HG03139 (cell line): ENCODE measurements around the gene GARIN5A.
"Not testable (repeated sequence)": the region's sequence is repeated elsewhere in the genome, so short reads cannot be mapped to it uniquely, and the experiment has no call there.

Source experiments
- ATAC-seq: cut with Tn5 transposase; IDR thresholded peaks from one replicate; pipeline ENCODE4 v1.9.1; 2021; ENCODE audit not compliant: unreplicated experiment

The GARIN5A gene

GRCh38 chr19:50465986-50466705 is 10.5 kb downstream of the GARIN5A start:
- no peak for ATAC-seq

GRCh38 chr19:50465000-50465399 is 11.6 kb downstream of the GARIN5A start:
- no peak for ATAC-seq

DNA sequence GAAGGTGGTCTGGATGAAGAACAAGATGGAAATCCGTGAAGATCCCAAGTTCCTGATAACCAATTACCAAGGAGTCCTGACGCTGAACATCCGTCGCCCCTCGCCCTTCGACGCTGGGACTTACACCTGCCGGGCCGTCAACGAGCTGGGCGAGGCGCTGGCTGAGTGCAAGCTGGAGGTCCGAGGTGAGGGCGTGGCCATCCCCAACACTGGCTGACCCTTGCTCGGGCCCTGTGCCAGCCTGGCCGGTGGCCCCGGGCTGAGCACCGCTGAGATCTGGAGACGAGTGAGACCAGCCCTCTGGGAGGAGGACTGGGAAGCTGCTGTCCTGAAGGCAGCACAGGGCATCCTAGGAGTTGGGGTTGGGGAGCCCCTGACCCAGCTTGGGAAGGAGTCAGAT is 12.3 kb downstream of the GARIN5A start:
- no peak for ATAC-seq

DNA sequence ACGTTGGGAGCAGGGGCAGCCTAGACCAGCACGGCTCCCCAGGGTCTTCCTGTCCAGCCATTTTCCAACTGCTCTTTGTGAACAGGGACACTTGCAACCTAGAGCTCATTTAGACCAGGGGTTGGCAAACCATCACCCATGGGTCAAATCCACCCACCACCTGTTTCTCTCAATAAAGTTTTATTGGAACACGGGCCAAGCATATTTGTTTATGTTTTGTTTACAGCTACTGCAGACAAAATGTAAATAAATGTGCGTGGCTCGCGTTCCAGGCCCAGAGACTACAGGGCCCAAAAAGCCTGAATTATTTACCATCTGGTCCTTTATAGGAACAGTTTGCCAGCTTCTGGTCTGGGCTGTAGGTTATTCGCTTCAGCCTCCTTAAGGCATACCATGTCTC is 13.7 kb downstream of the GARIN5A start:
- no peak for ATAC-seq

- no peak for ATAC-seq
Observed at GRCh38 chr19:50461066-50461875, 15.4 kb downstream of the GARIN5A start.

GRCh38 chr19:50460161-50460765 is 16.4 kb downstream of the GARIN5A start:
- peak; percentile 67 for ATAC-seq

DNA sequence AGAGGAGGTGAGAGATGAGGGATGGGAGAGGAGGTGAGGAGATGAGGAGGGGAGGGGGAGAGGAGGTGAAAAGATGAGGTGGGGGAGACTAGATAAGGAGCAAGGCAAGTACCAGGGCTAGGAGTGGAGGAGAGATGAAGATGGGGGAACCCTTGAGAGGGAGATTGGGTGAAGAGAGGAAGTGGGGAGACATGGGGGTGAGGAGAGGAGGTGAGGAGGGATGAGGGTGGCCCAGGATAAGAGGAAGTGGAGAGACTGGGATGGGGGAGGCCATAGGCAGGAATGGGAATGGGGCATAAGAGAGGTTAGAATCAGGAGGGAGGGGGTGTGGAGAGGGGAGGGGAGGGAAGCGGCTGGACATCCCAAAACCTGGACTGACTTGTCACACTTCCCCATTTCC is 17.0 kb downstream of the GARIN5A start:
- ATAC-seq, result no peak

DNA sequence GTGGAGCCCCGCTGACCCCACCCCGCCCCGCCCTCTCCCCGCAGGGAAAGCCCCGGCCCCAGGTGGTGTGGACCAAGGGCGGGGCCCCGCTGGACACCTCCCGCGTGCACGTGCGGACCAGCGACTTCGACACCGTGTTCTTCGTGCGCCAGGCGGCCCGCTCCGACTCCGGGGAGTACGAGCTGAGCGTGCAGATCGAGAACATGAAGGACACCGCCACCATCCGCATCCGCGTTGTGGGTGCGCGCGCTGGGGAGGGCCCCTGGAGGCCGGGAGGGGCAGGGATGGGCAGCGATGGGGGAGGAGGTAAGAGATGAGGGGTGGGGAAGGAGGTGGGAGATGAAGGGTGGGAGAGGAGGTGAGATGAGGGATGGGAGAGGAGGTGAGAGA is 17.6 kb downstream of the GARIN5A start:
- ATAC-seq, result no peak

GRCh38 chr19:50458396-50459066 is 18.1 kb downstream of the GARIN5A start:
- no peak for ATAC-seq

GRCh38 chr19:50457300-50457699 is 19.3 kb downstream of the GARIN5A start:
- no peak for ATAC-seq

GRCh38 chr19:50455992-50456391 is 20.7 kb downstream of the GARIN5A start:
- ATAC-seq, result no peak

DNA sequence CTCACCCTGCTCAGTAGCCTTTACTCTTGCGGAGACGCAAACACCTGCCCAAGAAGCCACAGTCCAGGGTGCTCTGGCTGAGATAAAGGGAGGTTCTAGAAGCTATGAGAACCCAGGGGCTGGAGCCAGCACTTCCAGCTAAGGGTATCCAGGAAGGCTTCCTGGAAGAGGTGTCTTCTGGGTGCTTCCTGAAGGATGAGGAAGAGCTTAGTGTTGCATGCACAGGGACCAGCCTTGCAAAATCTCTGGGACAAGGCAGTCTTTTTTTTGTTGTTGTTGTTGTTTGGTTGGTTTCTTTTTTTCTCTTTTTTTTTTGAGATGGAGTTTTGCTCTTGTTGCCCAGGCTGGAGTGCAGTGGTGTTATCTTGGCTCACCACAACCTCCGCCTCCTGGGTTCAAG is 23.4 kb downstream of the GARIN5A start:
- ATAC-seq, result no peak

- no peak for ATAC-seq
Observed at GRCh38 chr19:50451223-50451534, 25.5 kb downstream of the GARIN5A start.

DNA sequence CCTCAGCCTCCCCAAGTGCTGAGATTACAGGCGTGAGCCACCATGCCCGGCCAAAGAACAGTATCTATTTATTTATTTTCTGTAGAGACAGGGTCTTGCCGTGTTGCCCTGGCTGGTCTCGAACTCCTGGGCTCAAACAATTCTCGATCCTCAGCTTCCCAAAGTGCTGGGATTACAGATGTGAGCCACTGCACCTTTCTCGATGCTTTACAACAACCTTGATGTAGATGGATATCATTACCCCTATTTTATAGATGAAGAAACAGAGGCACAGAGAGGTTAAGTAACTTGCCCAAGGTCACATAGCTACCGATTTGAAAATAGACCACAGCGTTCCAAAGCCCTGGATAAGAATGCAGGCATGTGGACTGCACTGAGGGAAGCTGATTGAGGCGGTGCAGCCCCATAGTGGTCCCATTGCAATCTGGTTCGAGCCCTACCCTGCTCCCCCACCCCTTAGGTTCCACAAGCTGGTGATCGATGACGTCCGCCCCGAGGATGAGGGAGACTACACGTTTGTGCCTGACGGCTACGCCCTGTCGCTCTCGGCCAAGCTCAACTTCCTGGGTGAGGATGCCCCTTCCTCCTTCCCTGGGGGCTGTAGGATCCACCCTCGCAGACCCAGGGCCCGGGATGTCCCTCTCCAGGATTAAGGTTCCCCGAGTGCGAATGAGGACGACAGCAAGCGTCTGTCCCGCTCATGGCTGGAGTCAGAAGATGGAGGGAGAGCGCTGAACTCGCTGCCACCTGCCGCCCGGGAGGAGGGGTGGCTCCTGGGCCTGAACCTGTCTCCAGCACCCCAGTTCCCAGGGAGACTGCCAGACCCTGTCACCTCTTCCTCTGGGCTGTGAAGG is 26.1 kb downstream of the GARIN5A start:
- no peak for ATAC-seq

DNA sequence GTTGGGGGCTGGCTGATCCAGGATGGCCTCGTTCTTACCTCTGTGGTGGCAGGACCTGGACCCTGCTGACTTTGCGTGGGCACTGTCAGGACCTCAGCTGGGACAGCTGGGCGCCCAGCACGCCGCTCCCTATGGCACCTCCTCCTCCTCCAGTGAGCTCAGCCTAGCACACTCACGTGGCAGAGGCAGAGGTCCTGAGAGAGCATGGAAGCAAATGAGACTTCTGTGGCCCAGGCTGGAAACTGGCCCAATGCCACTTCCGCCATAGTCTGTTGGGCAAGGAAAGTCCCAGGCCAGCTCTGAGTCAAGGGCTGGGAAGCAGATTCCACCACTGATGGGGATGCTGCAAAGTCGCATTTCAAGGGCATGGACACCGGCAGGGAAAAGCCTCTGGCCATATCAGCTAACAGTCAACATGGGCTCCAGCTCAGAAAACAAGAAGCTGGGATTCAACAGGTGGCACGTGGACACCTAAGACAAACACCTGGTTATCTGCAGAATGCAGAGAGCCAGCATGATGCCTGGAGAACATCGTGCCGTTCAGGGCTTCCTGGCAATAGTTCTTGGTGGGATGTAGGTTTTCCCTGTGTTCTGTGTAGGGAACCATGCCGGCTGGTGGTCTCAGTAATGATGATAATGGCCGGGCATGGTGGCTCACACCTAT is 27.3 kb downstream of the GARIN5A start:
- no peak for ATAC-seq

DNA sequence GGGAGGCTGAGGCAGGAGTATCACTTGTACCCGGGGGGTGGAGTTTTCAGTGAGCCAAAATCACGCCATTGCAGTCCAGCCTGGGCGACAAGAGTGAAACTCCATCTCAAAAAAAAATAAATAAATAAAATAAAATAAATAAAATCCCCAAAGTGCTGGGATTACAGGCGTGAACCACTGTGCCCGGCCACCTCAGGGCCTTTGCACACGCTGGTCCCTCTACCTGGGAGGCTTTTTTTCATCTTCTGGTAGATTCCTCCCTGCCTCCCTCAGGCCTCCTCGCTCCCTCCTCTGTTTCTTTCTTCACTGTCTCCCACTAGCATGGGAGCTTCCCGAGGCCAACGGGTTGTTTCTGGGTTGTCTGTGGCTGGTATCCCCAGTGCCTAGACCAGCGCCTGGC is 28.9 kb downstream of the GARIN5A start:
- ATAC-seq, result no peak

GRCh38 chr19:50447053-50447452 is 29.6 kb downstream of the GARIN5A start:
- no peak for ATAC-seq

GRCh38 chr19:50444059-50444458 is 32.6 kb downstream of the GARIN5A start:
- no peak for ATAC-seq

GRCh38 chr19:50439130-50439529 is 37.5 kb downstream of the GARIN5A start:
- not testable (repeated sequence) for ATAC-seq

DNA sequence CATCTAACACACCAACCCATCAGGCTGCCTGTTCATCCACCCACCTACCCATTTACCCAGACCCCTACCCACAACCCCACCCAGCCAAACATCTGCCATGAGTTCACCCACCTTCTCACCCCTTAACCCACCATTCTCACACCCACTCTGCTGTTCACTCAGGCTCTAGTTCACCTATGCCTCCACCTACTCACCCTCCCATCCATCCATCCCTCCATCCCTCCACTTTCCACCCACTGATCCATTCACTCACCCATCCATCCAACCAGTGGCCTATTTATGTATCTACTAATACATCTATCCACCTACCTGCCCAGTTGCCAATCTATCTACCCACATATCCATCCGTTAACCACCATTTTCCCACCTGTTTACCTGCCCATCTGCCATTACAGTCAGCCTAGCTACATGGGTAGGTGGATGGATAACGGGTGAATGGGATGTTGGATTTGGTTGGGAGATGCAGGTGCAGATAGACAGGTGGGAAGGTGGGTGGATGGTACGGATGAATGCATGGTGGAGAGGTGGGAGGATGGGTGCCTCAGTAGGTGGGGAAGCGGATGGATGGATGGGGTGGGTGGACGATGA is 38.7 kb downstream of the GARIN5A start:
- ATAC-seq, result no peak
